CD8-positive, alpha-beta memory T cell (primary cell): Measurements from ENCODE around the gene SEL1L3. TPM values are rescaled to one million over a fixed set of nuclear protein-coding genes. Genes with fewer than 3 reads are reported as not detected.

ENCODE experiments used
- CTCF ChIA-PET: fragments of 350-600 bp; sonication (Branson Sonifier 250); formaldehyde crosslinking; loops from one replicate; lab custom pipeline; 2021; ENCODE audit warnings: antibody characterized with exemption; lab: Charles Lee
- POLR2A ChIA-PET: fragments of 350-600 bp; sonication (Branson Sonifier 250); formaldehyde crosslinking; loops from one replicate; lab custom pipeline; 2021; ENCODE audit warnings: antibody characterized with exemption; lab: Charles Lee
- DNase-seq, 5 donors: peaks; one replicate each; pipeline versions ENCODE4 v3.0.0 to v3.0.0-alpha.2; 2020 to 2022; ENCODE audit warnings: mixed read lengths in 1 of 5
- H3K27ac ChIP-seq: one replicate; pipeline ENCODE4 v1.7.0; 2013; ENCODE audit warnings: low read depth, mild to moderate bottlenecking, low read length, moderate library complexity
- H3K27me3 ChIP-seq: 2 replicates; pipeline ENCODE4 v1.7.0; 2013; ENCODE audit warnings: low read length, mild to moderate bottlenecking; ENCODE audit not compliant: insufficient read depth, poor library complexity, severe bottlenecking
- H3K36me3 ChIP-seq: 2 replicates; pipeline ENCODE4 v1.7.0; 2013; ENCODE audit warnings: mild to moderate bottlenecking, low read length, moderate library complexity; ENCODE audit not compliant: insufficient read depth
- H3K4me1 ChIP-seq: 2 replicates; pipeline ENCODE4 v1.7.0; 2013; ENCODE audit warnings: mild to moderate bottlenecking, low read length, moderate library complexity; ENCODE audit not compliant: insufficient read depth
- H3K4me3 ChIP-seq: 2 replicates; pipeline ENCODE4 v1.7.0; 2013; ENCODE audit warnings: mild to moderate bottlenecking, low read length
- H3K9me3 ChIP-seq: 2 replicates; pipeline ENCODE4 v1.7.0; 2013; ENCODE audit warnings: mild to moderate bottlenecking, low read length
- H3K27ac Mint-ChIP-seq, 8 donors: one replicate each; pipeline ENCODE4 v1.8.0; 2020 to 2021; ENCODE audit warnings: mixed read lengths in 8 of 8, mild to moderate bottlenecking in 6 of 8, inconsistent platforms in 3 of 8, moderate library complexity in 3 of 8
- H3K27me3 Mint-ChIP-seq, 2 donors: one replicate each; pipeline ENCODE4 v1.8.0; 2020 to 2021; ENCODE audit warnings: mixed read lengths in 2 of 2, mild to moderate bottlenecking in 1 of 2, moderate library complexity in 1 of 2
- H3K36me3 Mint-ChIP-seq, 3 donors: one replicate each; pipeline ENCODE4 v1.8.0; 2020 to 2021; ENCODE audit warnings: mixed read lengths in 3 of 3, inconsistent platforms in 1 of 3, mild to moderate bottlenecking in 1 of 3
- H3K4me1 Mint-ChIP-seq, 3 donors: one replicate each; pipeline ENCODE4 v1.8.0; 2020 to 2021; ENCODE audit warnings: mixed read lengths in 3 of 3, inconsistent platforms in 1 of 3, mild to moderate bottlenecking in 1 of 3
- H3K4me3 Mint-ChIP-seq, 7 donors: one replicate each; pipeline ENCODE4 v1.8.0; 2020 to 2021; ENCODE audit warnings: mixed read lengths in 7 of 7, mild to moderate bottlenecking in 6 of 7, moderate library complexity in 4 of 7, inconsistent platforms in 2 of 7
- H3K9me3 Mint-ChIP-seq, 5 donors: one replicate each; pipeline ENCODE4 v1.8.0; 2020 to 2022; ENCODE audit warnings: mixed read lengths in 5 of 5, mild to moderate bottlenecking in 3 of 5, moderate library complexity in 2 of 5, inconsistent platforms in 1 of 5
- polyA plus RNA-seq: library from polyadenylated mRNA; unstranded; fragments of 300-500 nt; fragmentation: Illumina TruSeq; gene quantifications from one replicate; pipeline ENCODE4 v1.2.3, GENCODE V29; 2021
- total RNA-seq, 2 experiments: library from RNA; stranded (reverse); gene quantifications; one replicate each; pipeline ENCODE4 v1.2.3, GENCODE V29; 2021

The SEL1L3 gene
- total and polyA plus RNA-seq, 3 experiments from 2014 or later = 36.4 to 63.7 (median 46.2) TPM

DNA sequence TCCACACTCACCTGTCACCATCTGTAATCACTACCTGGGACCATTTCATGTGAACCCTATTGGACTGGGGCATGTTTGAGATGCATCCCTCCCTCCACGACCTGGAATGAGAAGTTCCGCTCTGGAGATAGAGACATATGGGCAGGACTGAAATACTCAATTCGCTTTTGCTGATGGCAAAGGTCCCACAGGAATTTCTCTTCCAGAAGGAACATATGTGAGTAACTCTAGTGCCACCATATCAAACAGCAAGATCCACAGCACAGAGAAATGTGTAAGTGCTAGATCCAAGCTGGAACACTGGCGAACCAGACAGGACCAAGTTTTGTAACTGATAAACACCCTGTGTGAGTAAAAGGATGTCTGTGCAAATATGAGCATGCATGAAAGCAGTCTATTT, 43.9 kb downstream of the SEL1L3 start:
- Histone ChIP-seq H3K4me1 (no peaks in the 10 kb centered on the region), H3K27ac (no peak overlapping the region), H3K27me3 (no peaks in the 10 kb centered on the region), H3K4me3 (no peak overlapping the region), H3K36me3 (peaks cover 34% of the 10 kb centered on the region), H3K9me3 (no peaks in the 10 kb centered on the region)
- no peak for DNase-seq
- H3K9me3 Mint-ChIP-seq = no peaks in the 10 kb centered on the region
- ChIA-PET POLR2A (no interaction called here), CTCF (no interaction called here)
- H3K4me3 Mint-ChIP-seq = no peak overlapping the region
- no peak overlapping the region for H3K27ac Mint-ChIP-seq
- H3K36me3 Mint-ChIP-seq = peaks cover 12 to 90% (median 43%) of the 10 kb centered on the region in 3 donors
- no peaks in the 10 kb centered on the region for H3K27me3 Mint-ChIP-seq
- no peaks in the 10 kb centered on the region for H3K4me1 Mint-ChIP-seq

DNA sequence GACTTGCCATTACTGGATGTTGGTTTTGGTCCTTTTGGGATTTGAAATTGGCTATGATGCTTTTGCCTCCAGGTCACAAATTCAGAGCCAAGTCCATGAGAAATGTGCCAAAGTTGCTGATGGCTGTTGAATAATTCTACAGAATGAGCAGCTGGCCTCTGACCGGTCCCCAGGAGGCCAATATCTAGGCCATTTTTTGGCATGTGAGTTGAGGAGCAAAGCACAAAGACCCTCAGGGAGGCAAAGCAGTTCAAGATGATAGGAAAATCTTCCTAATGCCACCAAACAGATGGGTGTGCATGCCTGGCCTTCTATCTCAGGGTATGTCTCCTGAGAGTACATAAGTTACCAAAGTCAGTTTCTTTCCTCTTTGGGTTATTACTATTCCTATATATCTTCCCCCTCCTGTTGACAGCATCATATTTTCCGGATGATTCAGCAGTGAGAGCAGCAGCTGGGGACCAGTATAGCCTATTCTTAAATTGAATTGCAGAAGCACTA, 44.4 kb downstream of the SEL1L3 start:
- H3K9me3 Mint-ChIP-seq = no peaks in the 10 kb centered on the region
- peaks cover 12 to 91% (median 40%) of the 10 kb centered on the region in 3 donors for H3K36me3 Mint-ChIP-seq
- H3K36me3 ChIP-seq = peaks cover 34% of the 10 kb centered on the region

GRCh38 chr4:25817059-25817681, 45.6 kb downstream of the SEL1L3 start:
- Histone ChIP-seq H3K4me3 (no peak overlapping the region), H3K36me3 (peaks cover 32% of the 10 kb centered on the region), H3K27ac (no peak overlapping the region), H3K27me3 (no peaks in the 10 kb centered on the region), H3K9me3 (no peaks in the 10 kb centered on the region), H3K4me1 (no peaks in the 10 kb centered on the region)
- no peak overlapping the region for H3K4me3 Mint-ChIP-seq
- peak overlapping the region in 1 of 8 donors; percentile 5 for H3K27ac Mint-ChIP-seq
- no peak for DNase-seq
- H3K9me3 Mint-ChIP-seq = no peaks in the 10 kb centered on the region
- peaks cover 12 to 91% (median 35%) of the 10 kb centered on the region in 3 donors for H3K36me3 Mint-ChIP-seq
- H3K27me3 Mint-ChIP-seq = no peaks in the 10 kb centered on the region
- ChIA-PET CTCF (interaction anchor here (0.9 kb wide), 1 partner anchor 11 kb away, joined by 3 read pairs; no protein-coding TSS in a partner anchor), POLR2A (no interaction called here)
- H3K4me1 Mint-ChIP-seq = peaks cover 0 to under 1% (median 0%) of the 10 kb centered on the region in 3 donors

More for the DNA sequence above, 44.4 kb downstream of the SEL1L3 start:
- Mint-ChIP-seq H3K4me3 (no peak overlapping the region), H3K4me1 (no peaks in the 10 kb centered on the region), H3K27ac (peak overlapping the region in 1 of 8 donors; percentile 47), H3K27me3 (no peaks in the 10 kb centered on the region)
- Histone ChIP-seq H3K4me3 (no peak overlapping the region), H3K4me1 (no peaks in the 10 kb centered on the region), H3K27ac (no peak overlapping the region), H3K9me3 (no peaks in the 10 kb centered on the region), H3K27me3 (no peaks in the 10 kb centered on the region)
- no peak for DNase-seq
- ChIA-PET POLR2A (no interaction called here), CTCF (no interaction called here)

DNA sequence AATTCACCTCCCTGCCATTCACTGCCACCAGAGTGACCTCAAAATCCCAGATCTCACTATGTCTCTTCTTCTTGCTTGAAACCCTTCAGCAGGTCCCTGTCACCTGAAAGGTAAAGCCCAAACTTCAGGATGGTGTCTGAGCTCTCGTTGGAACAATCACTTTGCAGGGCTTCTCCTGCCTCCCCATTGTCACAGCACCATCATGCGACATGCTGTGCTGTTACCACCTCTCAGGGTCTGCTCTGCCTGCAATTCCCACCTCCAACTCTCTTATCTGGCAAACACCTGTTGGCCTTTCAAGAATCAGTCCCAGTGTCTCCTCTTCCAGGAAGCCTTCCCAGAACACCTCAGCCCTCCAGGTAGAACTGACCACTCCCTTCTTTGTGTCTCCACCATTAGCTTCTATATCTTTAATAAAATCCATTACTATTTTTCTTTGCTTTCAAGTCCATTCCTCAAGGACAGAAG, 46.2 kb downstream of the SEL1L3 start:
- Histone ChIP-seq H3K27ac (no peak overlapping the region), H3K36me3 (peaks cover 32% of the 10 kb centered on the region), H3K27me3 (no peaks in the 10 kb centered on the region), H3K9me3 (no peaks in the 10 kb centered on the region), H3K4me3 (no peak overlapping the region), H3K4me1 (no peaks in the 10 kb centered on the region)
- Mint-ChIP-seq H3K27me3 (no peaks in the 10 kb centered on the region), H3K4me3 (no peak overlapping the region), H3K36me3 (peaks cover 11 to 91% (median 39%) of the 10 kb centered on the region in 3 donors), H3K27ac (peak overlapping the region in 2 of 8 donors; percentile 1 to 5), H3K9me3 (no peaks in the 10 kb centered on the region), H3K4me1 (peaks cover 0 to 2% (median 0%) of the 10 kb centered on the region in 3 donors)
- ChIA-PET POLR2A (no interaction called here), CTCF (interaction anchor here (0.9 kb wide), 1 partner anchor 11 kb away, joined by 3 read pairs; no protein-coding TSS in a partner anchor)
- no peak for DNase-seq

DNA sequence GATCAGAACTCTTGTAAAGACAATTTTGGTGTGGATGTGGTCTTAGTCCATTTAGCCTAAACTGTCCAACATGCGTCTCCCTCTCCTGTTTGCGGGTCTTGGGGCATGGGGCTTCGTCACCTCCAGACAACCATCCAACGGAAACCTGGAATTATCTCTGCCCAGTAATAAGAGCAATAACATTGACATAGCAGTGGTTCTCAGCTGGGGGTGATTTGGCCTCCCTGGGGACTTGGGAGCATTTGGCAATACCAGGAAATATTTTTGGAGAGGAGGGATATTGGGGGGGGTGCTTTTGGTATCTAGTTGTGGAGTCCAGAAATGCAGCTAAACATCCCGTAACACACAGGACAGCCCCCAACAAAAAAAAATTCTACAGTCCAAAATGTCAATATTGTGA, 47.2 kb downstream of the SEL1L3 start:
- CTCF ChIA-PET = no interaction called here

GRCh38 chr4:25814301-25815136, 48.3 kb downstream of the SEL1L3 start:
- POLR2A ChIA-PET = no interaction called here
- no peaks in the 10 kb centered on the region for H3K27me3 ChIP-seq
- CTCF ChIA-PET = no interaction called here
- H3K4me1 ChIP-seq = no peaks in the 10 kb centered on the region
- H3K27ac ChIP-seq = no peak overlapping the region
- no peaks in the 10 kb centered on the region for H3K27me3 Mint-ChIP-seq
- H3K36me3 Mint-ChIP-seq = peaks cover 8 to 95% (median 40%) of the 10 kb centered on the region in 3 donors
- H3K4me1 Mint-ChIP-seq = peaks cover 0 to 2% (median 0%) of the 10 kb centered on the region in 3 donors
- peaks cover 40% of the 10 kb centered on the region for H3K36me3 ChIP-seq
- no peak overlapping the region for H3K4me3 ChIP-seq
- DNase-seq = no peak
- no peaks in the 10 kb centered on the region for H3K9me3 Mint-ChIP-seq
- H3K27ac Mint-ChIP-seq = peak overlapping the region in 1 of 8 donors; percentile 51
- H3K4me3 Mint-ChIP-seq = no peak overlapping the region
- no peaks in the 10 kb centered on the region for H3K9me3 ChIP-seq

More for the DNA sequence above, 47.2 kb downstream of the SEL1L3 start:
- H3K4me3 Mint-ChIP-seq = no peak overlapping the region
- Histone ChIP-seq H3K9me3 (no peaks in the 10 kb centered on the region), H3K4me1 (no peaks in the 10 kb centered on the region), H3K36me3 (peaks cover 35% of the 10 kb centered on the region), H3K27ac (no peak overlapping the region), H3K27me3 (no peaks in the 10 kb centered on the region), H3K4me3 (no peak overlapping the region)
- peaks cover 11 to 94% (median 43%) of the 10 kb centered on the region in 3 donors for H3K36me3 Mint-ChIP-seq
- POLR2A ChIA-PET = no interaction called here
- H3K4me1 Mint-ChIP-seq = peaks cover 0 to 2% (median 0%) of the 10 kb centered on the region in 3 donors
- peak overlapping the region in 1 of 8 donors; percentile 64 for H3K27ac Mint-ChIP-seq
- no peaks in the 10 kb centered on the region for H3K27me3 Mint-ChIP-seq
- no peak for DNase-seq
- no peaks in the 10 kb centered on the region for H3K9me3 Mint-ChIP-seq

GRCh38 chr4:25813448-25814106, 49.2 kb downstream of the SEL1L3 start:
- CTCF ChIA-PET = no interaction called here
- H3K9me3 Mint-ChIP-seq = no peaks in the 10 kb centered on the region
- peaks cover 3 to 87% (median 32%) of the 10 kb centered on the region in 3 donors for H3K36me3 Mint-ChIP-seq
- H3K4me3 Mint-ChIP-seq = no peak overlapping the region
- H3K9me3 ChIP-seq = no peaks in the 10 kb centered on the region
- no peak for DNase-seq
- peak overlapping the region in 2 of 8 donors; percentile 37 to 70 for H3K27ac Mint-ChIP-seq
- POLR2A ChIA-PET = no interaction called here
- H3K4me1 Mint-ChIP-seq = peaks cover 0 to 2% (median 0%) of the 10 kb centered on the region in 3 donors
- H3K27me3 ChIP-seq = no peaks in the 10 kb centered on the region
- no peak overlapping the region for H3K4me3 ChIP-seq
- peaks cover 34% of the 10 kb centered on the region for H3K36me3 ChIP-seq
- H3K4me1 ChIP-seq = no peaks in the 10 kb centered on the region
- H3K27ac ChIP-seq = no peak overlapping the region
- no peaks in the 10 kb centered on the region for H3K27me3 Mint-ChIP-seq
